PC-9 (cell line): Measurements from ENCODE around the gene LAMA5. TPM values are rescaled to one million over a fixed set of nuclear protein-coding genes. Genes with fewer than 3 reads are reported as not detected.

Experiments
- BruUV-seq: library from RNA; stranded (reverse); fragments of 400-500 nt; replicated peaks from 2 replicates; lab custom pipeline; 2021; lab: Mats Ljungman, UMichigan
- CTCF ChIA-PET: fragments of 300-600 bp; sonication (Branson Sonifier 250); formaldehyde crosslinking; loops from one replicate; lab custom pipeline; 2022; ENCODE audit warnings: antibody characterized with exemption; lab: Charles Lee
- POLR2A ChIA-PET: fragments of 300-600 bp; sonication (Branson Sonifier 250); formaldehyde crosslinking; loops from one replicate; lab custom pipeline; 2022; ENCODE audit warnings: antibody characterized with exemption; ENCODE audit not compliant: unreplicated experiment; lab: Charles Lee
- DNase-seq, 2 experiments: peaks; one replicate each; pipeline versions ENCODE4 v3.0.0 to v3.0.0-alpha.2; 2015 to 2022; ENCODE audit warnings: mixed read lengths in 1 of 2
- H2AFZ ChIP-seq: fragments of 200-600 bp; sonication (generic); 2 replicates; pipeline ENCODE4 v1.8.1; 2017; ENCODE audit warnings: antibody characterized with exemption
- H3F3A ChIP-seq: fragments of 200-600 bp; sonication (generic); 2 replicates; pipeline ENCODE4 v1.8.1; 2017; ENCODE audit warnings: antibody characterized with exemption, mild to moderate bottlenecking, low read depth; ENCODE audit not compliant: insufficient read depth
- H3K27ac ChIP-seq: fragments of 200-600 bp; sonication (generic); 2 replicates; pipeline ENCODE4 v1.6.1; 2016; ENCODE audit warnings: mixed run types
- H3K27me3 ChIP-seq: fragments of 200-600 bp; sonication (generic); 2 replicates; pipeline ENCODE4 v1.6.1; 2016; ENCODE audit warnings: low read depth, mixed run types; ENCODE audit not compliant: insufficient read depth
- H3K36me3 ChIP-seq: fragments of 200-600 bp; sonication (generic); 2 replicates; pipeline ENCODE4 v1.6.1; 2016; ENCODE audit warnings: low read depth, mixed run types
- H3K4me1 ChIP-seq: fragments of 200-600 bp; sonication (generic); replicated peaks from 2 replicates; pipeline ENCODE4 v1.6.1; 2016; ENCODE audit warnings: mixed run types; ENCODE audit not compliant: insufficient read depth
- H3K4me2 ChIP-seq: fragments of 200-600 bp; sonication (generic); 2 replicates; pipeline ENCODE4 v1.6.1; 2017; ENCODE audit warnings: mixed run types
- H3K4me3 ChIP-seq: fragments of 200-600 bp; sonication (generic); 2 replicates; pipeline ENCODE4 v1.6.1; 2016; ENCODE audit warnings: mixed run types
- H3K79me2 ChIP-seq: fragments of 200-600 bp; sonication (generic); 2 replicates; pipeline ENCODE4 v1.6.1; 2017; ENCODE audit warnings: low read depth, mixed run types
- H3K9me2 ChIP-seq: fragments of 200-600 bp; sonication (generic); 2 replicates; pipeline ENCODE4 v1.8.1; 2017; ENCODE audit warnings: mild to moderate bottlenecking; ENCODE audit not compliant: insufficient read depth
- H3K9me3 ChIP-seq: fragments of 200-600 bp; sonication (generic); 2 replicates; pipeline ENCODE4 v1.8.1; 2016; ENCODE audit warnings: low read depth; ENCODE audit not compliant: insufficient read depth
- H4K20me1 ChIP-seq: fragments of 200-600 bp; sonication (generic); 2 replicates; pipeline ENCODE4 v1.8.1; 2017; ENCODE audit not compliant: insufficient read depth
- CTCF ChIP-seq: fragments of 200-600 bp; sonication (generic); conservative IDR thresholded peaks from 2 replicates; pipeline ENCODE4 v1.6.1; 2017; ENCODE audit warnings: mixed run types, antibody characterized with exemption, mild to moderate bottlenecking, moderate library complexity
- EZH2 ChIP-seq: fragments of 200-600 bp; sonication (generic); IDR thresholded peaks from 2 replicates; pipeline ENCODE4 v1.8.0; 2017; ENCODE audit warnings: antibody characterized with exemption, low read depth
- intact Hi-C: fragments of 100-400 bp; cut with micrococcal nuclease; formaldehyde crosslinking; loops from one replicate; pipeline ENCODE4 v1.10.0; 2022; ENCODE audit not compliant: unreplicated experiment
- total RNA-seq: library from RNA; stranded (reverse); gene quantifications from 2 replicates; pipeline ENCODE4 v1.2.3, GENCODE V29; 2021

The LAMA5 gene
- total RNA-seq, 1 experiment from 2014 or later, result 700 TPM

- intact Hi-C loops, result loop anchor here (1.0 kb wide), 1 partner anchor 11 kb away; no protein-coding TSS in a partner anchor
- Histone ChIP-seq H3K27me3 (no peaks in the 10 kb centered on the region), H3K36me3 (no peaks in the 10 kb centered on the region), H3K79me2 (peaks cover 19% of the 10 kb centered on the region), H3K4me1 (peaks cover 43% of the 10 kb centered on the region), H3K4me3 (peak overlapping the region; percentile 28; the same call in 1 of the 2 replicates), H4K20me1 (peaks cover 3% of the 10 kb centered on the region; the same call in 1 of the 2 replicates), H3K9me2 (no peaks in the 10 kb centered on the region), H3K4me2 (peak overlapping the region; percentile 99), H3K27ac (peak overlapping the region; percentile 35), H2AFZ (no peak overlapping the region), H3F3A (peaks cover 30% of the 10 kb centered on the region), H3K9me3 (no peaks in the 10 kb centered on the region)
- TF ChIP-seq EZH2 (no peak), CTCF (no peak)
- ChIA-PET POLR2A (interaction anchor here (0.6 to 2.1 kb wide), 4 partner anchors 10 to 20 kb away, joined by 6 to 13 read pairs (median 8); no protein-coding TSS in a partner anchor), CTCF (interaction anchor here (1.3 to 2.2 kb wide), 2 partner anchors 13 to 20 kb away, joined by 4 to 8 read pairs; no protein-coding TSS in a partner anchor)
- peak; percentile 76 to 87 for DNase-seq
- BruUV-seq, result no TSS peak
These were observed 3.1 kb upstream of the LAMA5 start for GRCh38 chr20:62370115-62370806.

- Histone ChIP-seq H3K36me3 (0 out of 2 replicates have a peak, but pooled peaks cover 3% of the 10 kb centered on the region), H3K4me1 (peaks cover 43% of the 10 kb centered on the region), H3K9me3 (no peaks in the 10 kb centered on the region), H3K4me2 (peak overlapping the region; percentile 99), H3K27me3 (no peaks in the 10 kb centered on the region), H4K20me1 (peaks cover 8% of the 10 kb centered on the region; the same call in 1 of the 2 replicates), H3K79me2 (peaks cover 24% of the 10 kb centered on the region), H3K9me2 (no peaks in the 10 kb centered on the region), H3K4me3 (peak overlapping the region; percentile 28; the same call in 1 of the 2 replicates), H3F3A (peaks cover 35% of the 10 kb centered on the region), H3K27ac (peak overlapping the region; percentile 35; the same call in 1 of the 2 replicates), H2AFZ (no peak overlapping the region)
- ChIA-PET POLR2A (interaction anchor here (0.6 to 2.1 kb wide), 6 partner anchors 11 to 20 kb away, joined by 4 to 13 read pairs (median 6); no protein-coding TSS in a partner anchor), CTCF (interaction anchor here (1.3 to 2.2 kb wide), 2 partner anchors 13 to 20 kb away, joined by 4 to 8 read pairs; no protein-coding TSS in a partner anchor)
- TF ChIP-seq EZH2 (no peak), CTCF (no peak)
- no peak for DNase-seq
- intact Hi-C loops, result loop anchor here (1.0 to 5.0 kb wide), 2 partner anchors 10 to 423 kb away; no protein-coding TSS in a partner anchor
- no TSS peak for BruUV-seq
These were observed 2.7 kb upstream of the LAMA5 start for GRCh38 chr20:62369815-62370114.

GRCh38 chr20:62368976-62369814, 2.1 kb upstream of the LAMA5 start:
- DNase-seq, result peak; percentile 53 to 79
- Histone ChIP-seq H3K27ac (peak overlapping the region; percentile 35; the same call in 1 of the 2 replicates), H3K27me3 (no peaks in the 10 kb centered on the region), H3K9me3 (no peaks in the 10 kb centered on the region), H3K79me2 (peaks cover 29% of the 10 kb centered on the region), H3K36me3 (0 out of 2 replicates have a peak, but pooled peaks cover 5% of the 10 kb centered on the region), H2AFZ (no peak overlapping the region), H3K4me2 (peak overlapping the region; percentile 99), H3F3A (peaks cover 35% of the 10 kb centered on the region), H3K4me3 (peak overlapping the region; percentile 58; the same call in 1 of the 2 replicates), H3K4me1 (peaks cover 44% of the 10 kb centered on the region), H4K20me1 (peaks cover 11% of the 10 kb centered on the region; the same call in 1 of the 2 replicates), H3K9me2 (no peaks in the 10 kb centered on the region)
- intact Hi-C loops, result loop anchor here (5.0 kb wide), 1 partner anchor 423 kb away; no protein-coding TSS in a partner anchor
- ChIA-PET CTCF (interaction anchor here (0.6 to 2.2 kb wide), 7 partner anchors 10 to 422 kb away, joined by 3 to 11 read pairs (median 5); partner anchors contain the start of gene RPS21), POLR2A (interaction anchor here (0.6 to 2.1 kb wide), 7 partner anchors 10 to 19 kb away, joined by 4 to 13 read pairs (median 7); no protein-coding TSS in a partner anchor)
- BruUV-seq, result no TSS peak
- TF ChIP-seq CTCF, result peak; percentile 23; the same call in 1 of the 2 replicates
- no peak for TF ChIP-seq EZH2
